Measurements from ENCODE around the gene BRINP2.

Gene BRINP2

GRCh38 chr1:177329871-177330270 lies 159.1 kb downstream of the BRINP2 start:
- DNase-seq: no peak

Measured in MV-4-11 (cell line).